ENCODE measurements around the gene AARS2. TPM values are rescaled to one million over a fixed set of nuclear protein-coding genes. Genes with fewer than 3 reads are reported as not detected.
A peak's percentile ranks its signal among the peaks of the same experiment; 100 is the strongest.

AARS2 gene
- total and polyA plus RNA-seq, 9 of the 15 experiments (the other 6 are each of a cell fraction or from before 2014, with no cell fraction given) = 0.97 to 34.0 (median 18.3) TPM

GRCh38 chr6:44264154-44265006 is 48.8 kb downstream of the AARS2 start (continued):
- TF ChIP-seq TAF1 (IDR thresholded peaks at IDR 0.05; ENCODE audit: control insufficient read depth, extremely low read depth, insufficient read depth, low read length, severe bottlenecking) (peak; percentile 19), RFX7 (CRISPR knock-in tag; IDR thresholded peaks at IDR 0.05) (0 out of 2 replicates have a peak, but pooled peaks have one; percentile 38), XRCC5 (IDR thresholded peaks at IDR 0.05; ENCODE audit: low read depth, low read length) (0 out of 2 replicates have a peak, but pooled peaks have one; percentile 23), TSHZ1 (CRISPR knock-in tag; IDR thresholded peaks at IDR 0.05) (no peak), SP1 (CRISPR knock-in tag; IDR thresholded peaks at IDR 0.05) (peak; percentile 52), RAD51 (IDR thresholded peaks at IDR 0.05; ENCODE audit: borderline replicate concordance, low read depth) (peak; percentile 44; the same call in 1 of the 2 replicates), LEF1 (IDR thresholded peaks at IDR 0.05) (peak; percentile 31; the same call in 1 of the 2 replicates), SMAD4 (CRISPR knock-in tag; conservative IDR thresholded peaks at IDR 0.05) (0 out of 2 replicates have a peak, but pooled peaks have one; percentile 26), PKNOX1 (IDR thresholded peaks at IDR 0.05) (peak; percentile 20; the same call in 1 of the 2 replicates), SMARCE1 (IDR thresholded peaks at IDR 0.05) (peak; percentile 41; the same call in 1 of the 2 replicates), VEZF1 (CRISPR knock-in tag; IDR thresholded peaks at IDR 0.05) (0 out of 2 replicates have a peak, but pooled peaks have one; percentile 11), HOXB6 (CRISPR knock-in tag; IDR thresholded peaks at IDR 0.05; ENCODE audit: borderline replicate concordance) (no peak), CREM (IDR thresholded peaks at IDR 0.05; ENCODE audit: low read depth) (no peak), ZNF184 (CRISPR knock-in tag; IDR thresholded peaks at IDR 0.05) (no peak), SAP30 (IDR thresholded peaks at IDR 0.05; ENCODE audit: borderline replicate concordance, insufficient read depth, low read depth, low read length, poor library complexity, severe bottlenecking) (no peak), ZNF511 (CRISPR knock-in tag; IDR thresholded peaks at IDR 0.05) (peak; percentile 14; the same call in 1 of the 2 replicates), MIER1 (IDR thresholded peaks at IDR 0.05; ENCODE audit: low read depth) (0 out of 2 replicates have a peak, but pooled peaks have one; percentile 58), KDM1A (IDR thresholded peaks at IDR 0.05) (peak in 1 of 2 experiments; percentile 47; a peak in 1 of 4 replicates), RCOR1 (IDR thresholded peaks at IDR 0.05; ENCODE audit: borderline replicate concordance in 1 of 2, low read depth in 2 of 2, low read length in 2 of 2) (peak in 1 of 2 experiments; percentile 72; a peak in 3 of 4 replicates), ETV5 (CRISPR knock-in tag; IDR thresholded peaks at IDR 0.05; ENCODE audit: low read depth) (0 out of 2 replicates have a peak, but pooled peaks have one; percentile 57)
